Lower leg skin (tissue), 3 donors: ENCODE data around the gene OR6Y1.

Source experiments
- CTCF ChIP-seq, 3 donors: fragments of 450-650 bp; IDR thresholded peaks; one replicate each; pipeline ENCODE4 v1.5.1; 2016; ENCODE audit warnings: antibody characterized with exemption in 3 of 3, mild to moderate bottlenecking in 3 of 3, moderate library complexity in 2 of 3
- POLR2A ChIP-seq, 2 donors: fragments of 450-650 bp; IDR thresholded peaks; one replicate each; pipeline ENCODE4 v1.6.1; 2016 to 2017; ENCODE audit warnings: antibody characterized with exemption in 2 of 2, mild to moderate bottlenecking in 1 of 2, moderate library complexity in 1 of 2

- TF ChIP-seq CTCF (IDR thresholded peaks at IDR 0.05) (no peak), POLR2A (IDR thresholded peaks at IDR 0.05) (no peak)
Measured at GRCh38 chr1:158564608-158565007, 10.4 kb upstream of the OR6Y1 start.
